CMK (cell line): Measurements from ENCODE around the gene TXN.

ENCODE experiments used
- DNase-seq: peaks from one replicate; pipeline ENCODE4 v3.0.0-alpha.2; 2010; ENCODE audit warnings: low read depth

The TXN gene

DNA sequence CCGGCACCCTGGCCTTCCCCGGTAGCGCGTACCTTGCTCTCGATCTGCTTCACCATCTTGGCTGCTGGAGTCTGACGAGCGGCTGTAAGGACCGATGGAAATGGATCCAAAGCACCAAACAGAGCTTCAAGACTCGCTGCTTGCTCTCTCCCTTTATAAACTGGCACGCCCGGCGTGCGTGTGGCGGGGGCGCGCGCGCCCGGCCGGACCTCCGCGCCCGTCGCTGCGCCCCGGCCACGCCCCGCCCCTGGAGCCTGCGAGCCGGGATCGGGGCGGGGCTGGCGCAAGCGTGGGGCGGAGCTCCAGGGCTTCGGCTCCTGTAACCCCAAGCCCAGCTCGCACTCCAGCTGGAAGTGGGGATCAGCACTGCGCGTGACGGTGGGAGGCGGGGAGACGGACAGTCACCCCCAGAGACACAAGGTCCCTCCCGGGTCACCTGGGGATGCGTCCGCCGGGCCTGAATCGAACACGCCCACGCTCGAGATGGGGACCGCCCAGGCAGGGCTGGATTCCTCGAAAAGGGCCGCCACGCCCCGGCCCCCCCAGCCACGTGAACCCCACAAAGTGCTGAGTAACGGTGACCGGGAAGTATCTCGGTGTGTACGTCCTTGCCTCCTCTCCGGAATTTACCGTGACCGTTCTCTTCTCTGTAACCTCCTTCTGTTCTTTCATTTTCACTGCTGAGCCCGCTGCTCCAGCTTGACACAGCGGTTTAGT is at the start of gene TXN:
Gene TXN (minus strand): TSS at position 128 of the 717 bp plus-strand sequence. CDS start 72 bp downstream, at position 56.
- peak; percentile 67 for DNase-seq

DNA sequence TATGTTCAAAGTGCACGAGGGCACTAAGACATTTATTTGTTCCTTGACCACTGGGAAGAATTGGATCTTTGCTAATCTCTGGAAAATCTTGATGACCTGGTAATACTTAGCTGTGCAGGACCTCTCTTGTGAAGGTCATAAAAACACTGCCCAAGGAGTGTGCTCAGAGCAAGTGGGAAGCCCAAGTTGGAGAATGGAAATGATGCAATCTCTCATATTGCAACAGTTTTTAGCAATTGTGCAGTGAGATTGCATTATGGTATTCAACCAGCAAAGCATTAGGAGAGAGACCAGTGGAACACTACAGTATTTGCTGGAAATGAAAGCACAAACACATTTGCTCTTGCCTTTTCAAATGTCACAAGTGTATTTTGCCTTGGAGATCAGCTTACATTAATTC is 46.8 kb upstream of the TXN start:
- no peak for DNase-seq

DNA sequence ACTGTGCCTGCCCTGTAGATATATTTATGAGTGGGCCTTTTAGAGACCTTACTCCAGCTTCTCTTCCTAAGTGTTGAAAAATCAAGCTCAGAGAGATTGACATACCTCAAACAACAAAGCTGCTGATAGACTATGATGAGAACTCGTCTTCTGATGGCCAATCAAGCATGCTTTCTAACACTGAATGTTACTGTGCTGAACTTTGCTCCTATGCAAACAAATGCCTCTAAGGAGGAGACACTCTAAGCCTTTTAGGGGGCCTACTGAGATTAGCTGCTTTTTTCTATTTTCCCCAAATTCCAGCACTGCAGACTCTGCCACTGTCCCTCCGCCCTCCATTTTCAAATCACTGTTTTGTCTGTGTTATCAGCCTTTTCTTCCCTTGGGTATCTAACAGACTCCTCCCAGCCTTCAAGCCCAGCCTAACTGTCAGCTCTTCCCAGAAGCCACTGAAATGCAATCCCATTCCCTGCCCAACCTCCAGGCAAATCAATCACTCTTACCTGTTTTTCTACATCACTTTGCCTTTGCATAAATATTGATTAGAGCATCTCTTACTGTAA is 41.8 kb upstream of the TXN start:
- no peak for DNase-seq

DNA sequence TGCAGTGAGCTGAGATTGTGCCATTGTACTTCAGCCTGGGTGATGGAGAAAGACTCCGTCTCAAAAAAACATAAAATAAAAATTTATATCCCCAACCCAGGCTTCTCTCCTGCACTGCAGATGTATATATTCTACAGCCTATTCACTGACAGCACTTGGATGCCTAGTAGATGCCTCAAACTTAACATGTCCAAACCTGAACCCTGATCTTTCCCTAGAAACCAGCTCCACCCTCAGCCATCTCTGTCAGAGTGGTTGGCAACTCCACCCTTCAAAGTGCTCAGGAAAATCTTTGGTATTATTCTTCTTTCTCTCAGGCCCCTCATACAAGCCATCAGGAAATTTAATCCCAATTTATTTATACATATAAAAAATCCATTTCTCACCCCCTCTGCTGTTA is 36.9 kb upstream of the TXN start:
- no peak for DNase-seq

DNA sequence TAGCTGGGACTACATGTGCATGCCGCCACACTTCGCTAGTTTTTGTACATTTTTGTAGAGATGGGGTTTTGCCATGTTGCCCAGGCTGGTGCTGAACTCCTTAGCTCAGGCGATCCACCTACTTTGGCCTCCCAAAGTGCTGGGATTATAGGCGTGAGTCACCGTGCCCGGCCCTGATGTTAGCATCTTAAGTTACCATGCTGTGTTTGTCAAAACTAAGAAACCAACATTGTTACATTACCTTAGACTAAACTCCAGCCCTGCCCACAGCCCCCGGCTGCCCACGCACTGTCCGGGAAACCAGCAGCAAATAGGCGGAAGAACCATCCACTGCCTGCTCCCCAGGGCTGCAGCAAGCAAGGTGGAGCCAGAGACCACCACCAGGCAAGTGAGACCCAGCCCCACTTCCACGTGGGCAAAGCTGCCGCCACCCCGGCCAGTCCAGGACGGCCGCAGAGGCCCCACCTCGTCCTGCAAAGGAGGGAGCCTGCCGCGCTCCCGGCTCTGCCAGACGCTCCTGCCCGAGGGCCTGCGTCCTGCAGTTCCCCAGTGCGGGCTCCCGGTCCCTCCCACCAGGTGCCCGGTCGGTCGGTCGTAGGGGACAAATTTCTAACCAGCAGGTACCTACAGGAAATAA is 35.7 kb upstream of the TXN start:
- DNase-seq, result no peak

DNA sequence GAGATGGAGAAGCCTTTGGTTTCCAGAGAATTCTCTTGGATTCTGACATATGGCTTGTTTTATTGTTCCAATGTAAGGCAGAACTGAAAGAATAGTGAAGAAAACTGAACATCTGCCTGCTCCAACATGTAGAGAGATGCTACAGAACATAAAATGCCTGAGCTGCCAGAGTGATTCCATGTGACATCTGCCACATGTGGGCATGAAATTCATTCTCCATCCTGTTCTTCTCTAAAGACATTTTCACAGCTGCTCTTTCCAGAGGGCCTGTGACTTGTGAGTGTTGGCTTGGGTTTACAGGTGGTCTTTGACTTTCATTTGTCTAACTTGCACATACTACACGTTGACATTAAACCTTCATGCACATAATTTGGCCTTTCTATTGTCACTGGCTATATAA is 33.7 kb upstream of the TXN start:
- no peak for DNase-seq

DNA sequence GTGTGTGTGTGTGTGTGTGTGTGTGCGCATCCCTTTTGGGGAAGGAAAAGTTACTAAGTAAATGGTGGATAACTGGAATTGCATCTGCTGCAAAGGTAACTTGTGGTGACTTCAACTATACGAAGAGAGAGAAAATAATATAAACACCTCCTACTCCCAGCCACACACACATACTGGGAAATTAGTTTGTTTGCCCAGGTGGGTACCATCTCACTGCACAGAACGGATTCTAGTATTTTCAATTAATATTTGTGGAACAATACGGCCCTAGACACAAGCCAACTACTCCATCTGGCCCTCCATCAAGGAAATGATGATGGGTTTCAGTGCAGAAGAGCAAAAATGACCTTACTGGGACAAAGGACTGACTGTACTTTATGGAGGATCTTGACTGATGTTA is 32.2 kb upstream of the TXN start:
- no peak for DNase-seq

DNA sequence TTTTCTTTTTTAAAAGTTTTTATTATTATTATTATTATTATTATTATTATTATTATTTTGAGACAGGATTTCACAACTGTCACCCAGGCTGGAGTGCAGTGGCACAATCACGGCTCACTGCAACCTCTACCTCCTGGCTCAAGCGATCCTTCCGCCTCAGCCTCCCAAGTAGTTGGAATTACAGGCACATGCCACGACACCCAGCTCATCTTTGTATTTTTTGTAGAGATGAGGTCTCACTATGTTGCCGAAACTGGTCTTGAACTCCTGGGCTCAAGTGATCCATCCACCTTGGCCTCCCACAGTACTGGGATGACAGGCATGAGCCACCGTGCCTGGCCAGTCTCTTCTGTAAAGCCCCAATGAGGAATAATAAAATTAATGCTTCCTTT is 31.0 kb upstream of the TXN start:
- DNase-seq, result no peak

DNA sequence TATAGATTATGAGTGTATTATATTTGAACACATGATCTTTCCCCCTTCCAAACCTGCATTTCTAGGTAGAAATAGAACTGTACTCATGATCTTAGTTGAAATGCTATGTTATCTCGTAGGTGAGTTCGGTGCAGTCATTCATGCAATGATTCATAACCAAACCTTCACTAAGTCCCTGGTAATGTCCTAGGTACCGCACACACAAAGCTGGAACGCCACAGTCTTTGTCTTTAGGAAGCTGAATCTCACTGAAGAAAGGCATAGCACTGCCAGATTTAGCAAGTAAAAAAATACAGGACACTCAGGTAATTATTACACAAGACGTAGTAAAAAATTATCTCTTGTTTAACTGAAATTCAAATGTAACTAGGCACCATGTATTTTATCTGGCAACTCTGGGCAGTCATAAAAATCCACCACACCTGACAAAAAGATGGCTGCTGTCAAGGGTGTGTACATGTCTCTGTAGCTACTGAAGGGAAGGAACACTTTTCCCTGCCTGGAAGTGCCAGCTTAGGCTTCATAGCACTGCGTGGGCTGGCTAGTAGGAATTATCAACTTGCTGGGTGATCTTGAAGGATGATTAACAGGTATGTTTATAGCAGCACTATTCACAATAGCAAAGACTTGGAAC is 28.0 kb upstream of the TXN start:
- no peak for DNase-seq

DNA sequence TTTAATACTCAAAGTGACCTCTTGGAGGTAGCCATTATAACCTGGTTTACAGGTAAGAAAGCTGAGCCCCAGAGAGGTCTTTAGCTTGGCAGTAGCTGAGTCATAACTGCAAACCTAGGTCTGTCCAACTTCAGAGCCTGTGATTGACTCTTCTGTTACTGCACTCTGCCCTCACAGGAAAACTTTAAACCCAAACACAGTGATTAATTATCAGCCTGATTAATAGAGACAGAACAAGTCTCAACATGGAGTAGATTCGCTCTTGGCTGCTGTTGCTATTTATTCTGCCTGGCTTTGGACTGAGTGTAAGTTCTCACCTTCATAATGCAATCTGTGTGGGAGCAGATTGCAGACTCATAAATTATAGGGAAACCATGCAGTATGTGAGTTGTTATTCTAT is 27.4 kb upstream of the TXN start:
- DNase-seq, result no peak

DNA sequence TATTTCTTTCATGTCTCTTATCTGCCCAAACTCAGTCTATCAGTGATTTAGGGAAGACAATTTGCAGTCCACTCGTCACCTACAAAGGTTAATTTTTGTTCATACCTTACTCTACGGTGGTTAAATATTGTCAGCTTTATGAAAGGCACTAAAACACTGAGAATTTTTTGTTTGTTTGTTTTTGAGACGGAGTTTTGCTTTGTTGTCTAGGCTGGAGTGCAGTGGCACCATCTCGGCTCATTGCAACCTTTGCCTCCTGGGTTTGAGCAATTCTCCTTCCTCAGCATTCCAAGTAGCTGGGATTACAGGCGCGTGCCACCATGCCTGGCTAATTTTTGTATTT is 26.4 kb upstream of the TXN start:
- DNase-seq, result no peak

DNA sequence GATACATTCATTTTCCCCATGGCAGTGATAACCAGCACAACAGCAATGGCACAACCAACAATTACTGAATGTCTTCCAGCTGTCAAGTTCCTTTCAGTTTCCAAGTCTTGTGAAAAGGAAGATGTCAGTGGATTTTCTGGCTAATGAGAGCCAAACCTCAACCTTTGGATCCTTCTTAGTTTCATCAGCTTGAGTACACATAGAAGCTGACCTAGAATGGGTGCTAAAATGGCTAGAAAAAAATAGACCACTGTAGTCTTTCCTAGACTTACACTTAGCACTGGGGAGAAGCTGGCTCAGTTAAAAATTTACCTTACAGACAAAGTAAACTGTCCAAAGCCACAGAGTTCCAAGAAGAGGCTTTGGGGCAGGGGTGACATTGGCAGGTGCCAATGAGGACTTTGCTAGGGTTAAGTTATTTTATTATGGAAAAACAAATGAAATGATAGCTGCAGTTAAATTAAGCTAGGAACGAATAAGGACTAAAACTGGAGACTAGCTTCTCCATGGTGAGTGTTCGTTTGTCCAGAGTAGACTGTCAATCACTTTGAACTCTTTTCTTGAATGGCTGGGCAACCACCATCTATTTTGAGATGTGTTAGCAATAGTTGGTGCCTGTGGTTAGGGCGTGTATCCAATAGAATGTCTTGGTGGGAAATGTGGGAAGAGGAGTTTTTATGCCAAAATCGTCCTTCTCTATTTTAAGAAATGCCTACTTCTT is 25.9 kb upstream of the TXN start:
- no peak for DNase-seq

DNA sequence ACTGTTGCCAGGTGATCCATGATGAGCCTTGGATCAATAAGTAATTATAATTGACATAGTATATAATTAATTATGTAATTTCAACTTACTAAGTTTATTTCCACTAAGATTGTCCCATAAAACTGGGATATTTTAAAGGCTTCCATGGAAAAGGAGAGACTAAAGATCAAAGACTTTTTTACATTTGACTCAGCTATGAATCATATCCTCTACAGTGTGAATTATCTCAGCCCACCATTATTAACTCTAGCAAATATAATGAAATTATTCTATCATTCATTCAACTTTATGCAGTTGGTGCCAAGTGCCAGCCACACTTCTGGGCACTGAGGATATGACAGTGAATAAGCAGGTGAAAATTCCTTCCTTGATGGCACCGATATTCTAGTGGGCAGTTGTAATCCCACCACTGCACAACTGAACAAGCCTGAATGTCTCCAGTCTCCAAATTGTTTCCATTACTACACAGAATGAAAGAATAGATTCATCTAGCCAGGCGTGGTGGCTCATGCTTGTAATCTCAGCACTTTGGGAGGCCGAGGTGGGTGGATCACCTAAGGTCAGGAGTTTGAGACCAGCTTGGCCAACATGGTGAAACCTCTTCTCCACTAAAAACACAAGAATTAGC is 21.9 kb upstream of the TXN start:
- no peak for DNase-seq

DNA sequence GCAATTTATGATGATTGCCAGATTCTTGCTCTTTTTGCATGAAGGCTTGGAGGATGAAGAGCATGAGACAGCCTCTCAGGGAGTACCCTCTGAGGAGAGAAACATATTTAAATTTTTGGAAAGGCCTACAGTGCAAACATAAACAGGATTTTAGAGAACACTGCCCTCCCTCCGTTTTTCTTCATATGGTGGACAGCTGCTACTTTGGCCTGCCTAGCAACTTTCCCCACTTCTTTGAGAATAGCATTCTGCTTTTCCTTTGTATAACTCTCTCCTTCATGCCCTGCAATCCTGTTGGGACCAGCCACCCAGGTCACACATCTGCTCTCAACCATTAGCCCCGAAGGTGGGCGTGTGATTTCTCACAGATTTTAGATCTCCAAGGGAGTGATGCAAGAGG is 20.5 kb upstream of the TXN start:
- DNase-seq, result no peak

DNA sequence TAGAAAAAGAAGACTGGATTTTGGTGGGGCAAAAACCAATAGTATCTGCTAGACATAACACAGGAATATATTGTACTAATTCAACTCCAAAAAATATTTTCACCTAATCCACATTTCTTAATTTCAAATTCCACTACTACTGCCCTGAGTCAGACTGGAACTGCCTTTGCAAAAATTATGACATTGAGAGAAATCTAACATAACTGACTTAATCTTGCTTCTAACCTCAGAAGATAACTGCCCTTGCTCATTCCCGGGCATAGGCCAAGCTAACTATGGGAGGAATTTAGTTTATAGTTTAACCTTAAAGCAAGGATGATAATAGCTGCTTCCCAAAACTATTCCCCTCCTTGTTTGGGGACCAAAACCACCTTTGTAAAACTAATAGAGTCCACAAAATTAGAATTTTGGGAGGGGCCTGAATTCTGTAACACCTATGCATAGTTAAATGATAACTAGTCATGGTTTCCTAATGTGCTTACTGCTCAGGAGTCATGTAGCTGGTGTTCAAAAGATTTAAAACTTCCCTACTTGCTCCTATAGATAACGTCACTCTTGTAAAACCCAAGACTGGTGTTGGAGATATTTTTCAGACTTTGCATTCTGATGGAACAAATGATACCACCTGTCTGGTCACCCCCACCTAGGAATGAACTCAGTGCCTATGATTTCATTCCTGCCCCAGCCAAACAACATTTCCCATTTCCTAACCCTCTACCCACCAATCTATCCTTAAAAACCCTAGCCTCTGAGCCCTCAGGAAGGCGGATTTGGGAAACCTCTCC is 14.1 kb upstream of the TXN start:
- no peak for DNase-seq

DNA sequence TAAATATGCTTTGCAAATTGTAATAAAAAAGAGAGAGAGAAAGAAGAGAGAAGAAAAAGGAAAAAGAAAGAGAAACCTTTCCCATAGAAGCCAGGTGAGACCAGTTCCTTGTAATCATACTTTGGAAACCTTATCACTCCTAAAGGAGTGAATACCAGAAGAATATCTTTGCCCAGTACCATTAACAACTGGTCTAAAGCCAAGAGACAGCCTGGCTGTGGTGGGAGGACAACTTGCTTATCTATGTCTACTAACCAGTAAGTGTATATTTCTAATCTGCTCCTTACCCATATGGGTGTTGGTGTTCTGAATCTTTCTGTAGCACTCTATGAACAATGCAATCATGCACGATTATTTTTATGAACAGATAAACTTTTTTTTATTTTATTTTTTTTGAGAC is 10.5 kb upstream of the TXN start:
- DNase-seq, result no peak

DNA sequence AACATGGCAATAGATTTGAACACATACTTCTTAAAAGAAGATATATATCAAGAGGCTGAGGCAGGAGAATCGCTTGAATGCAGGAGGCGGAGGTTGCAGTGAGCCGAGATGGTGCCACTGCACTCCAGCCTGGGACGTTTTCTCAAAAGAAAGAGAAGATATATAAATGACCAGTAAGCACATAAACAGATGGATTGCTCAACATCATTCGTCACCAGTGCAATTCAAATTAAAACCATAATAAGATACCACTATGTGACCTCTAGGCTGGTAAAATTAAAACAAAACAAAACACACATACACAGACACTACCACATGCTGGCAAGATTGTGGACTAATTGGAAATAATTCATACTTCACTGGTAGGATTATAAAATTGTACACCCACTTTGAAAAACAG is 5.3 kb upstream of the TXN start:
- no peak for DNase-seq

DNA sequence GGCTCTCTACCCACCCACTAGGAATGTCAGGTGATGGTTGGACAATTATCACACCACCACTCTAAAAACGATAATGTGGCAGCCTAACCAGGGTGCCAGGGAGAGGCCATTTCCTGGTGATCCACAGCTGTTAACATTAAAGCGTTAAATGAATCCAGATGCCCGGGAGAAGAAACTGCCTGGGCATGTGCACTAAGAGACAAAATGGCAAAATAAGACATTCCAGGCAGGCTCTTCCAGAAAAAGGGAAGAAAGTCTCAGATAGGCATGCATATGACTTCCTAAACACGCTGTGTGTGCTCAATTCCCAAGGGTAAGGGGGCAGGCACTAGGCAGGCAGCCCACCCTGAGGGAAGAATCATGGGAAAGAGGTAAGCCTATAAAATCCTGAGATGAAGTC is 4.6 kb upstream of the TXN start:
- no peak for DNase-seq

DNA sequence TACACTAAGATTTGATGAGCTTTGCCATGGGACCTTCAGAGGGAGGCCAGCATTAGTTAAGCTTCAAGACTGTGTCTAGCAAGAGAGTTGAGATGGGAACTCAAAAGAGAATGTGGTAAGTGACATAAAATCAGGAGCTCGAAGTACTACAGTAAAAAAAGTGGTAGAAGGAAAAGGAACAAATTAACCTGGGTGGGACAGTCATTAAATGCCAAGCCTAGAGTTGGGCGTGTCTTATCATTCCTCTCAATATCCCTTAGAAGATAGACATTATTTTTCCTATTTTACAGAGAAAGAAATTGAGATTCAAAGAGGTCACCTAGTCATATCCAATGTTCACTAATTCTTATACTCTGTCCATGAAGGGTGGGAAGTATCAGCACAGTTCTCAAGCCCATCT is 3.3 kb upstream of the TXN start:
- DNase-seq, result no peak

DNA sequence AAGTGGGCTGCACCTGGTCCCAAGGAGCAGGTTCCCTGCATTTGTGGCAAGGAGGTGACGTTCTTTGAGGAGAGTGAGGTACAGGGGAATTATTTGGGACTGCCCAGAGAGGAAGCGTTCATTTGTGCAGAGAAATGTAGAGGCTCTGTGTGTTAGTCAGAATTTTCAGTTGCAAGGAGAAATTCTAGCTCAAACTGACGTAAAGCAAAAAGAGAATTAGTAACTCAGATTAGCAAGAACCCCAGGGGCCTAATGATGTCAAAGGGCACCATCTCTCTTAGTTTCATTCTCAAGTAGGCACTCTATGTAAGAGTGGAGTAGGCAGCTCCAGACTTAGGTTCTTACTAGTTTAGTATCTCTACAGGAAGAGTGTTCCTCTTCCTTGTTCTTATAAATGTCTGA is 2.4 kb upstream of the TXN start:
- DNase-seq, result no peak

DNA sequence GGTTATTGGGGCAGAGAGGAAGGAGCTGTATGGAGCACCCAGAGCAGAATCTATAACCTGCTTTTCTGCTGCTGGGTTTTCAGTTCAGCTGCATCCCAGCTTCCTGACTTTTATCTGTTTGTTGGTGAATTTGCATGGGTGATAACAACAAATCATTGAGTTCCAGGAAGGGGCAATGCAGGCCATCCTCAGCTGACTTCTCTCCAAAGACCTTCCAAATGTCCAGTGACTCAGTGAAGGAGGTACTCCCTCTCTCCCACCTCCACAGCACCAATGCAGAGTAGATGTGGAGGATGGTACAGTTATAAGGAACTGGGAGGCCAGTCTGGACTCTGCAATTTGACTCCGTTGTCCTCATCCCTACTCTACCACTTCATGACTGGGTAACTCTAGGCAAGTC is 1.6 kb upstream of the TXN start:
- DNase-seq, result no peak
